ENCODE measurements around the gene RPL7L1.

RPL7L1 gene

GRCh38 chr6:42904467-42904866 is 25.1 kb downstream of the RPL7L1 start:
- TF ChIP-seq POLR2A (IDR thresholded peaks at IDR 0.05; ENCODE audit: low read length) = no peak
- no peak for DNase-seq

DNA sequence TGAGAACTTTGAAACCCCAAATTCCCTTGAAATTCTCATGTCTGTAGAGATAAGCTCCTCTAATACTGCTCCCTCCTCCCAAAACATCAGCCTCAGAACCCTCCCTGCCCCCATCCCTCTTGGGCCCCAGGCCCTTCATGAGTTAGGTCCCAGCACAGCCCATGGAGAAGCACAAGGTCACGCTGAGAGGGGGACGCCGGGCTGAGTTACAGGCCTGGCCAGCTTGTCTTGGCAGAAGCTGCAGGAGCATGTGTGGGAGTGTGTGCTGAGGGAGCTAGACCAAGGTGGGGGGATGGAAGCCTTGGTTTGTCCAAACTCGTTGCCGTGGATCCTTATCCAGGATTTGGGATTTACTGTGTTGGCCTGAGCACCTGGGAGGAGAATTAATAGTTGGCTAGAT is 27.9 kb downstream of the RPL7L1 start:
- TF ChIP-seq POLR2A (IDR thresholded peaks at IDR 0.05; ENCODE audit: low read length) = no peak
- TF ChIP-seq GATA1 (IDR thresholded peaks at IDR 0.05; ENCODE audit: low read depth, low read length) = no peak
- no peak for DNase-seq

DNA sequence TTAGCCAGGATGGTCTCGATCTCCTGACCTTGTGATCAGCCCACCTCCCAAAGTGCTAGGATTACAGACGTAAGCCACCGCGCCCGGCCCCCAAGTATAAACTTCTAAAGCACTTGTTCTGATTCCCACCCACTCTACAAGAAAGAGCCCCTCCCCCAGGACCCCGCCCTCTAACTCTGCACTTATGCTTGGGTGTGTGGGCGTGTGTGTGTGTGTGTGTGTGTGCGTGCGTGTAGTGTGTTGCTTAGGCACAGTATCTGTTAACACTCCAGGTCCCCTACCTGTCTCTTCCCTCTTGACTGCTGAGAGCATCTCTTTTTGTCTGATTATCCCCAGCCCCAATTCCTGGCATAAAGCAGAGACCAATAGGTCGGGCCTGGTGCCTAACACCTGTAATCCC is 30.4 kb downstream of the RPL7L1 start:
- TF ChIP-seq POLR2A (IDR thresholded peaks at IDR 0.05; ENCODE audit: low read length) = no peak
- no peak for TF ChIP-seq GATA1 (IDR thresholded peaks at IDR 0.05; ENCODE audit: low read depth, low read length)

GRCh38 chr6:42911171-42912021 is 32.0 kb downstream of the RPL7L1 start:
- no peak for DNase-seq
- TF ChIP-seq POLR2A (IDR thresholded peaks at IDR 0.05; ENCODE audit: low read length) = no peak
- TF ChIP-seq GATA1 (IDR thresholded peaks at IDR 0.05; ENCODE audit: low read depth, low read length) = no peak

More for the DNA sequence above, 30.4 kb downstream of the RPL7L1 start:
- DNase-seq = no peak

GRCh38 chr6:42914546-42914945 is 35.1 kb downstream of the RPL7L1 start:
- DNase-seq = no peak
- TF ChIP-seq GATA1 (IDR thresholded peaks at IDR 0.05; ENCODE audit: low read depth, low read length) = no peak
- no peak for TF ChIP-seq POLR2A (IDR thresholded peaks at IDR 0.05; ENCODE audit: low read length)

- TF ChIP-seq POLR2A (IDR thresholded peaks at IDR 0.05; ENCODE audit: low read length) (no peak), GATA1 (IDR thresholded peaks at IDR 0.05; ENCODE audit: low read depth, low read length) (no peak)
These were observed 36.3 kb downstream of the RPL7L1 start, which contains the start of gene PTCRA for GRCh38 chr6:42915732-42916131. Gene PTCRA, plus strand, starts transcription at chr6:42916053. Its CDS starts 17 bp downstream, at chr6:42916070.

GRCh38 chr6:42916288-42916687 is 36.9 kb downstream of the RPL7L1 start:
- DNase-seq = no peak
- no peak for TF ChIP-seq POLR2A (IDR thresholded peaks at IDR 0.05; ENCODE audit: low read length)
- TF ChIP-seq GATA1 (IDR thresholded peaks at IDR 0.05; ENCODE audit: low read depth, low read length) = no peak

More at GRCh38 chr6:42915732-42916131, 36.3 kb downstream of the RPL7L1 start, which contains the start of gene PTCRA:
- no peak for DNase-seq

DNA sequence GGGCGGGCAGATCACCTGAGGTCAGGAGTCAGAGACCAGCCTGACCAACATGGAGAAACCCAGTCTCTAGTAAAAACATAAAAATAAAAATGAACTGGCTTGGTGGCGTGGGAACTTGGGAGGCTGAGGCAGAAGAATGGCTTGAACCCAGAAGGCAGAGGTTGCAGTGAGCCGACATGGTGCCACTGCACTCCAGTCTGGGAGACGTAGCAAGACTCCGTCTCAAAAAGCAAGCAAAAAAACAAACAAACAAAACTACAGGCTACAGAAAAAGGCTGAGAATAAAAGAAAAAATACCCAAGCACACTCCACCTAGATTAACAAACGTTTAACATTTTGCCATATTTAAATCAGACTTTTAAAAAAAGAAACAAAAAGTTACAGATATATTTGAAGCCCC is 42.4 kb downstream of the RPL7L1 start:
- TF ChIP-seq POLR2A (IDR thresholded peaks at IDR 0.05; ENCODE audit: low read length) (no peak), GATA1 (IDR thresholded peaks at IDR 0.05; ENCODE audit: low read depth, low read length) (no peak)
- no peak for DNase-seq

- DNase-seq = no peak
- TF ChIP-seq GATA1 (IDR thresholded peaks at IDR 0.05; ENCODE audit: low read depth, low read length) (no peak), POLR2A (IDR thresholded peaks at IDR 0.05; ENCODE audit: low read length) (no peak)
These were observed 44.2 kb downstream of the RPL7L1 start for GRCh38 chr6:42923666-42924065.

DNA sequence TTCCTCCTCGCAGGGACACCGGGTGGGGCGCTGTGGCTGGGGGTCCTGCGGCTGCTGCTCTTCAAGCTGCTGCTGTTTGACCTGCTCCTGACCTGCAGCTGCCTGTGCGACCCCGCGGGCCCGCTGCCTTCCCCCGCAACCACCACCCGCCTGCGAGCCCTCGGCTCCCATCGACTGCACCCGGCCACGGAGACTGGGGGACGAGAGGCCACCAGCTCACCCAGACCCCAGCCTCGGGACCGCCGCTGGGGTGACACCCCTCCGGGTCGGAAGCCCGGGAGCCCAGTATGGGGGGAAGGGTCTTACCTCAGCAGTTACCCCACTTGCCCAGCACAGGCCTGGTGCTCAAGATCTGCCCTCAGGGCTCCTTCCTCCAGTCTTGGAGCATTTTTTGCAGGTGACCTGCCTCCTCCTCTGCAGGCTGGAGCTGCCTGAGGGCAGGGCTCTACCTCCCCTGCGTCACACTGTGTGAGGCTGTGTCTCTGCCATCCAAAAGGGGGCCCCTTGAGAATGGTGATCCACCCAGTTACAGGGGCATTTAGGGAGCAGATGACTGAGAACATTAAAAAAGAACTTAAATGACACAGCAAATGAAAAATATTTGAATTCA is 45.9 kb downstream of the RPL7L1 start:
- DNase-seq = no peak
- TF ChIP-seq POLR2A (IDR thresholded peaks at IDR 0.05; ENCODE audit: low read length) = no peak
- TF ChIP-seq GATA1 (IDR thresholded peaks at IDR 0.05; ENCODE audit: low read depth, low read length) = no peak

DNA sequence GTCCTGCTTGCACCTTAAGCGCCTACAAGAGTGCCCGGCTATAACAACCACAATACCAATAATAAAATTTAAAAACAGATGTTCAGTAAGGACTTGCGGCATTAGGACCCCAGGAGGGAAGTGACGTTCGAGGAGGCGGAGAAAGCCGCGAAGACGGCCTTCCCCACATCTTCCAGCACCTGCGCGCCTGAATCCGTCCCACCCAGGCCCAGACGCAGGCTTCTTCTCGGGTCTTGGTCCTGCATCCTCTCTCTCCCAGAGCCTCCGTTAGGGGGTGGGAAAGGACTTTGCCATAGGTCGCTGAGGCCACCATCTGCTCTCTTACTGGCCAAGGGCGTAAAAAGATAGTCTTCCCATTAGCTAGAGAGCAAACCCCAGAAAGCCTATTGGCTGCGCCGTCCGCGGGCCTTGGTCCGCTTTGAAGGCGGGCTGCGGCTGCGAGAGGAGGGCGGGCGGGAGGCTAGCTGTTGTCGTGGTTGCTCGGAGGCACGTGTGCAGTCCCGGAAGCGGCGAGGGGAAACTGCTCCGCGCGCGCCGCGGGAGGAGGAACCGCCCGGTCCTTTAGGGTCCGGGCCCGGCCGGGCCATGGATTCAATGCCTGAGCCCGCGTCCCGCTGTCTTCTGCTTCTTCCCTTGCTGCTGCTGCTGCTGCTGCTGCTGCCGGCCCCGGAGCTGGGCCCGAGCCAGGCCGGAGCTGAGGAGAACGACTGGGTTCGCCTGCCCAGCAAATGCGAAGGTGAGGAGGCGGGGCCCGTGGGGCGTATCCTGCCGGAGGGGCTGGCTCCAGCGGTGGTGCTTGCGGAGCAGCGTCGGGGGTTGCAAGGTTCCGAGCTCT is 49.8 kb downstream of the RPL7L1 start, which contains the start of gene CNPY3:
TSS of gene CNPY3 (plus strand) at position 495 of the 835 bp plus-strand sequence. CDS start at position 586, 91 bp downstream.
- TF ChIP-seq GATA1 (IDR thresholded peaks at IDR 0.05; ENCODE audit: low read depth, low read length) = no peak
- TF ChIP-seq POLR2A (IDR thresholded peaks at IDR 0.05; ENCODE audit: low read length) = peak; percentile 91
- DNase-seq = peak; percentile 97 to 98

- DNase-seq = peak in 1 of 2 experiments; percentile 69
- TF ChIP-seq GATA1 (IDR thresholded peaks at IDR 0.05; ENCODE audit: low read depth, low read length) (no peak), POLR2A (IDR thresholded peaks at IDR 0.05; ENCODE audit: low read length) (no peak)
These were observed 50.5 kb downstream of the RPL7L1 start for GRCh38 chr6:42929821-42930360.

DNA sequence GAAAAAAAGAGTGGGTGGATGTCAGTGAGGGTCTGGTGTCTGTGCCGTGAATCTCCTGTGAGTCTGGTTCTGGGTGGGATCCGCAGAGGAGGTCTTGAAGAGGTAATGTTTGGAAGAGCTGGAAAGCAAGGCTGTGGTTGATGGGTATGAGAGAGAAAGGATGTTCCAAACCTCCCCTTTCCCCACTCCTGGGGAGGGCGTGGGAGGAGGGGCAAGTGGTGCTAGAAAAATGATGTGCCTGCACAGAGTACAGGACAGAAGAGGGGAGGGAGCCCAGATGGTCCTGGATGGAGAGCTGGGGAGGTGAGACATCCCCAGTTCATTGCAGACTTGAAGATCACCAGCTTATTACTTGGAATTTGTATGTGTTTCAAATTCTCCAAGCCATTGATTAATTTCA is 53.0 kb downstream of the RPL7L1 start:
- TF ChIP-seq GATA1 (IDR thresholded peaks at IDR 0.05; ENCODE audit: low read depth, low read length) (no peak), POLR2A (IDR thresholded peaks at IDR 0.05; ENCODE audit: low read length) (no peak)
- DNase-seq = no peak

All from erythroblast (primary cell).